Activated T-helper 1 cell treated with Interleukin-2 at 50 U/mL for 16 hours (primary cell): Measurements from ENCODE around the gene PRKCG.
"Not testable (repeated sequence)": the region's sequence is repeated elsewhere in the genome, so short reads cannot be mapped to it uniquely, and the experiment has no call there.

Experiments used
- DNase-seq: peaks from one replicate; pipeline ENCODE4 v3.0.0-alpha.2; 2020; ENCODE audit warnings: low read depth

The PRKCG gene

DNA sequence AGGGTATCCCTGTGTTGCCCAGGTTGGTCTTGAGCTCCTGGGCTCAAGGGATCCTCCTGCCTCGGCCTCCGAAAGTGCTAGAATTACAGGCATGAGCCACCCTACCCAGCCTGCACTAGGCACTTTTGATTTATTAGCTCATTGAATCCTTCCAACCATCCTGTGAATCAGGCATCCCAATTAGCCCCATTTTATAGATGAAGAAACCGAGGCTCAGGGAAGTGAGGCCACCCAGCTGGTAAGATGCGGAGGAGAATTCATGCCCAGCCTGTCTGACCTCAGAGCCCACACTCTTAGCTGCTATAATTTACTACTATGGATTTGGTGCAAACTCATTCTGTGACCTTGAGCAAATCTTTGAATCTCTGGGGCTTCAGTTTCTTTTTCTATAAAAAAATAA, 62.9 kb downstream of the PRKCG start:
- no peak for DNase-seq

GRCh38 chr19:53945441-53945840, 63.4 kb downstream of the PRKCG start:
- DNase-seq = no peak

GRCh38 chr19:53945998-53946397, 64.0 kb downstream of the PRKCG start:
- no peak for DNase-seq

DNA sequence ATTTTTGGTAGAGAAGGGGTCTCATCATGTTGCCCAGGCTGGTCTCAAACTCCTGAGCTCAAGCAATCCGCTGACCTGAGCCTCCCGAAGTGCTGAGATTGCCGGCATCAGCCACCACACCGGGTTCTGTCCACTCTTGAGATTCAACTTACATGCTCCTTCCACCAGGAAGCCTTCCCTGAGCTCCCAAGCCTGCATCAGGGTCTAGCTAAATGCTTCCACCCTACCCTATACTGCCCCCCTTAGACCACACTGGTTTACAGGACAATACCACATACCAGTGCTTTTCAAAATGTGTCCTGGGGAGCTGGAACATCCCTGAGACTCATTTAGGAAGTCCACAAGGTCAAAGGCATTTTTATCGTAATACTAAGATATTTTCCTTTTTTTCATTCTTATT, 65.6 kb downstream of the PRKCG start:
- DNase-seq = no peak

DNA sequence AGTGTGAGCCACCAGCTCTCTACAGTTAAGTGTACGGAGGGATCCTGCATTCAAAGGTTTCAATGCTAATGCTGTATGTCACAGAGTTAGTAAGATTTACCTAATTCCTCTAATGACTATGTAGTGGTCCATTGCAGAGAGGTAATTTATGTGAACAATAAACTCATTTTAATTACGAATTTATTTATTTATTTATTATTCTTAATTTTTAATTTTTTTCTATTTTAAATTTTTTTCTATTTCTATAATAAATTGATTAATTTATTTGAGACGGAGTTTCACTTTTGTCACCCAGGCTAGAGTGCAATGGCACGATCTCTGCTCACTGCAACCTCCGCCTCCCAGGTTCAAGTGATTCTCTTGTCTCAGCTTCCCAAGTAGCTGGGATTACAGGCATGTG, 66.6 kb downstream of the PRKCG start:
- DNase-seq = not testable (repeated sequence)

DNA sequence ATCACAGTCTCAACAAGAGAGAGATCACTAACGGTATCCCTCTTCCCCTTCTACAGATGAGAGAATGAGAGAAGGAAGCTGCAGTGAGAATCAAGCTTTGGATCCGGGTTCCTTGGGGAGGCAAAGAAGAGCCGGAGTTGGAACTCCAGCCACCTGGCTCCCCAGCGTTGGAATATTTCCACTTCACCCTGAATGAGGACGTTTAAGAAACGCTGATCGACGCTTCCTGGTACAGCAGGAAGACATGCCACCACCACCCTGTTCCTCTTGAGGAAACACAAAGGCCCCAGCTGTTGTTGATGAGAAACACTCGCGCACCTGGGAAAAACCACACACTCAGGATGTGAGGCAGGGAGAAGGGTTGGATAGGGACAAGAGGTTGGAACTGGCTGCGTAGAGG, 69.4 kb downstream of the PRKCG start:
- no peak for DNase-seq

DNA sequence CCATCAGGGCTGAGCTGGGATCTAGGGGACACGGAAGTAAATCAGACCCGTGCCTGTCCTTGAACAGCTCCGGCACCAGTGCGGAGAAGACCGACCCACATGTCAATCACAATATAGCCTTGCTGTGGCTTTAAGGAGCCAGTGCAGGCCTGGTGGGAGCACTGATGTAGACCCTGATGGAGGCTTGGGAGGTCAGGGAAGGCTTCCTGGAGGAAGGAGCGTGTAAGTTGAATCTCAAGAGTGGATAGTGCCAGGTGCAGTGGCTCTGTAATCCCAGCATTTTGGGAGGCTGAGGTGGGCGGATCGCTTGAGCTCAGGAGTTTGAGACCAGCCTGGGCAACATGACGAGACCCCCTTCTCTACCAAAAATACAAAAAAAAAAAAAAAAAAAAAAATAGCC, 70.0 kb downstream of the PRKCG start:
- no peak for DNase-seq

GRCh38 chr19:53953383-53953782, 71.4 kb downstream of the PRKCG start:
- no peak for DNase-seq
